ENCODE measurements around the gene FKBP14.

- no peak for TF ChIP-seq RNF2 (IDR thresholded peaks at IDR 0.05; ENCODE audit: borderline replicate concordance, low read depth, low read length, missing control alignments, poor library complexity, severe bottlenecking)
- no peak for TF ChIP-seq MAX (IDR thresholded peaks at IDR 0.05)
- no peak for TF ChIP-seq TEAD4 (IDR thresholded peaks at IDR 0.05; ENCODE audit: low read depth, low read length)
- no peak for TF ChIP-seq SIRT6 (IDR thresholded peaks at IDR 0.05; ENCODE audit: low read length)
- no peak for TF ChIP-seq EZH2 (IDR thresholded peaks at IDR 0.05; ENCODE audit: low read depth, low read length, severe bottlenecking)
- no peak for TF ChIP-seq SUZ12 (IDR thresholded peaks at IDR 0.05; ENCODE audit: low read length)
- TF ChIP-seq CBX8 (IDR thresholded peaks at IDR 0.05; ENCODE audit: borderline replicate concordance, low read depth, low read length) = no peak
Measured at GRCh38 chr7:30005464-30005863, 21.0 kb downstream of the FKBP14 start.

All from H1 (cell line).